HEK293 (cell line): ENCODE measurements around the gene MTCH2.

Source experiments
- CTCF ChIA-PET: fragments of 350-600 bp; formaldehyde crosslinking; extraction: SDS; loops from one replicate; lab custom pipeline; 2021; ENCODE audit warnings: antibody characterized with exemption; lab: Yijun Ruan, JAX
- POLR2A ChIA-PET: fragments of 300-600 bp; formaldehyde crosslinking; extraction: SDS; loops from one replicate; lab custom pipeline; 2020; ENCODE audit warnings: antibody characterized with exemption, inconsistent platforms; lab: Yijun Ruan, JAX
- H3K27ac ChIP-seq: fragments of 200-500 bp; sonication (Bioruptor generic); 2 replicates; pipeline ENCODE4 v1.5.1; 2014; ENCODE audit warnings: low read depth, low read length, control low read depth, inconsistent platforms; ENCODE audit errors: extremely low read depth
- H3K36me3 ChIP-seq, 2 experiments: fragments of 200-500 bp in 1 of 2; sonication (Bioruptor generic) in 1 of 2; 1 replicate in 1 of 2; 2 replicates in 1 of 2; pipeline ENCODE4 v1.5.1; 2014 to 2017; ENCODE audit warnings: inconsistent platforms in 2 of 2, low read length in 2 of 2; ENCODE audit not compliant: control insufficient read depth in 2 of 2, insufficient read depth in 1 of 2
- H3K4me1 ChIP-seq: fragments of 200-500 bp; sonication (Bioruptor generic); 2 replicates; pipeline ENCODE4 v1.5.1; 2014; ENCODE audit warnings: mild to moderate bottlenecking, low read length, inconsistent platforms; ENCODE audit not compliant: control insufficient read depth, insufficient read depth
- H3K4me3 ChIP-seq: 2 replicates; pipeline ENCODE4 v1.5.1; 2011; ENCODE audit warnings: low read depth, mild to moderate bottlenecking, control low read depth, low read length, moderate library complexity
- H3K9me3 ChIP-seq: fragments of 200-500 bp; sonication (Bioruptor generic); 2 replicates; pipeline ENCODE4 v1.5.1; 2014; ENCODE audit warnings: low read depth, low read length, inconsistent platforms; ENCODE audit not compliant: control insufficient read depth, insufficient read depth
- HOXA7 ChIP-seq: sonication (generic); formaldehyde crosslinking; IDR thresholded peaks from 2 replicates; pipeline ENCODE4 v1.8.1; 2022; ENCODE audit warnings: missing genetic modification reagents, borderline replicate concordance
- PRDM1 ChIP-seq: fragments of 450-650 bp; formaldehyde crosslinking; IDR thresholded peaks from 2 replicates; pipeline ENCODE4; 2016; ENCODE audit warnings: missing biosample characterization, missing genetic modification characterization
- SCRT2 ChIP-seq: fragments of 450-650 bp; formaldehyde crosslinking; IDR thresholded peaks from 2 replicates; pipeline ENCODE4 v1.5.1; 2016; ENCODE audit warnings: missing biosample characterization, missing genetic modification characterization
- ZEB2 ChIP-seq: fragments of 450-650 bp; formaldehyde crosslinking; IDR thresholded peaks from 2 replicates; pipeline ENCODE4 v1.5.1; 2016; ENCODE audit warnings: missing biosample characterization, missing genetic modification characterization
- ZFP69B ChIP-seq: fragments of 450-650 bp; formaldehyde crosslinking; IDR thresholded peaks from 2 replicates; pipeline ENCODE4 v1.5.1; 2016; ENCODE audit warnings: missing biosample characterization, missing genetic modification characterization
- ZNF169 ChIP-seq: fragments of 450-650 bp; formaldehyde crosslinking; IDR thresholded peaks from 2 replicates; pipeline ENCODE4 v1.5.1; 2016; ENCODE audit warnings: missing biosample characterization, missing genetic modification characterization
- ZNF2 ChIP-seq: fragments of 450-650 bp; formaldehyde crosslinking; IDR thresholded peaks from 2 replicates; pipeline ENCODE4 v1.5.1; 2016; ENCODE audit warnings: missing biosample characterization, missing genetic modification characterization
- ZNF211 ChIP-seq: fragments of 450-650 bp; formaldehyde crosslinking; IDR thresholded peaks from 2 replicates; pipeline ENCODE4 v1.5.1; 2016; ENCODE audit warnings: low read depth, missing biosample characterization, missing genetic modification characterization
- ZNF248 ChIP-seq: fragments of 450-650 bp; formaldehyde crosslinking; IDR thresholded peaks from 2 replicates; pipeline ENCODE4 v1.5.1; 2017; ENCODE audit warnings: missing biosample characterization, missing genetic modification characterization
- ZNF366 ChIP-seq: fragments of 450-650 bp; formaldehyde crosslinking; conservative IDR thresholded peaks from 2 replicates; pipeline ENCODE4 v1.5.1; 2016; ENCODE audit warnings: missing biosample characterization, missing genetic modification characterization
- ZNF404 ChIP-seq: fragments of 450-650 bp; formaldehyde crosslinking; IDR thresholded peaks from 2 replicates; pipeline ENCODE4 v1.5.1; 2017; ENCODE audit warnings: missing biosample characterization, missing genetic modification characterization
- ZNF555 ChIP-seq: fragments of 450-650 bp; formaldehyde crosslinking; conservative IDR thresholded peaks from 2 replicates; pipeline ENCODE4 v1.5.1; 2017; ENCODE audit warnings: missing biosample characterization, mild to moderate bottlenecking, missing genetic modification characterization, inconsistent platforms
- ZNF571 ChIP-seq: fragments of 450-650 bp; formaldehyde crosslinking; IDR thresholded peaks from 2 replicates; pipeline ENCODE4 v1.5.0; 2017; ENCODE audit warnings: missing biosample characterization, missing genetic modification characterization
- ZNF654 ChIP-seq: fragments of 450-650 bp; formaldehyde crosslinking; IDR thresholded peaks from 2 replicates; pipeline ENCODE4 v1.5.1; 2016; ENCODE audit warnings: low read depth, missing biosample characterization, missing genetic modification characterization
- ZNF670 ChIP-seq: fragments of 450-650 bp; formaldehyde crosslinking; IDR thresholded peaks from 2 replicates; pipeline ENCODE4 v1.5.1; 2016; ENCODE audit warnings: missing biosample characterization, missing genetic modification characterization, low read depth
- ZNF747 ChIP-seq: fragments of 450-650 bp; formaldehyde crosslinking; IDR thresholded peaks from 2 replicates; pipeline ENCODE4 v1.5.1; 2016; ENCODE audit warnings: missing biosample characterization, missing genetic modification characterization
- ZSCAN30 ChIP-seq: fragments of 450-650 bp; IDR thresholded peaks from 2 replicates; pipeline ENCODE4 v1.5.1; 2018; ENCODE audit warnings: missing biosample characterization, mild to moderate bottlenecking, missing genetic modification characterization, moderate library complexity
- TF ChIP-seq, protein P1 (sequence below): fragments of 450-650 bp; formaldehyde crosslinking; IDR thresholded peaks from 2 replicates; pipeline ENCODE4 v1.5.1; 2016; ENCODE audit warnings: missing biosample characterization, missing genetic modification characterization
- TF ChIP-seq, protein P2 (sequence below): fragments of 450-650 bp; formaldehyde crosslinking; IDR thresholded peaks from 2 replicates; pipeline ENCODE4 v1.5.1; 2017; ENCODE audit warnings: missing biosample characterization, missing genetic modification characterization
- TF ChIP-seq, protein P3 (sequence below): fragments of 450-650 bp; formaldehyde crosslinking; IDR thresholded peaks from 2 replicates; pipeline ENCODE4 v1.5.1; 2016; ENCODE audit warnings: missing biosample characterization, missing genetic modification characterization, low read depth
- TF ChIP-seq, protein P4 (sequence below): fragments of 450-650 bp; formaldehyde crosslinking; IDR thresholded peaks from 2 replicates; pipeline ENCODE4 v1.5.0; 2017; ENCODE audit warnings: missing biosample characterization, missing genetic modification characterization, borderline replicate concordance

The MTCH2 gene

DNA sequence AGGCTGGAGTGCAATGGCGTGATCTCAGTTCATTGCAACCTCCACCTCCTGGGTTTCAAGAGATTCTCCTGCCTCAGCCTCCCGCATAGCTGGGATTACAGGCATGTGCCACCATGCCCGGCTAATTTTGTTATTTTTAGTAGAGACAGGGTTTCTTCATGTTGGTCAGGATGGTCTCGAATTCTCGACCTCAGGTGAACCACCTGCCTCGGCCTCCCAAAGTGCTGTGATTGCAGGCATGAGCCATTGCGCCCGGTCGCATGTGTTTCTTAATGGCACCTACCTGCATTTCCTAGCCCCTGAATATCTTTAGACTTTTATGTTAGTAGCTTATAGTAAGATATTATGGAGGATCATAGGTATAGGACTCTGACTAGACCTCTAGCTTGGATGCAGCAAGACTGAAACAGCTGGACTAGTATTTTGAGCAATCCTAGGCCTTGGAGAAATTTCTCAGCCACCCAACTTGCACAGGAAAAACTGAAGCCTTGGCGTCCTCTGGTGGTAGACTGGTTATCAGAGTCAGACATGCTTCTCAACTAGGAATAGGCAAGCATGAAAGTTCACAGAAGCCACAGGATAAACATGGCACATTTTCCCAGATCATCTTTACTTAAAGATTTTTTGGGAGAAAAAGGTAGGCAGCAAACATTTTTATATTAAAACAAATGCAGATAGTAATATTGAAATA lies 25.5 kb downstream of the MTCH2 start:
- ChIA-PET POLR2A (no interaction called here), CTCF (interaction anchor here (0.6 to 2.5 kb wide), 10 partner anchors 9 to 357 kb away, joined by 3 to 18 read pairs (median 5); partner anchors contain the start of gene C1QTNF4)
- Histone ChIP-seq H3K36me3 (peaks cover 6 to 52% of the 10 kb centered on the region in 2 experiments), H3K4me1 (no peaks in the 10 kb centered on the region), H3K4me3 (no peak overlapping the region), H3K9me3 (no peaks in the 10 kb centered on the region), H3K27ac (no peak overlapping the region)
- TF ChIP-seq ZSCAN30 (0 out of 2 replicates have a peak, but pooled peaks have one; percentile 19), ZNF169 (tag by site-specific recombination) (no peak), ZNF571 (tag by site-specific recombination) (no peak), ZNF654 (tag by site-specific recombination) (peak; percentile 73), ZNF404 (tag by site-specific recombination) (no peak)
- TF ChIP-seq, protein P1, sequence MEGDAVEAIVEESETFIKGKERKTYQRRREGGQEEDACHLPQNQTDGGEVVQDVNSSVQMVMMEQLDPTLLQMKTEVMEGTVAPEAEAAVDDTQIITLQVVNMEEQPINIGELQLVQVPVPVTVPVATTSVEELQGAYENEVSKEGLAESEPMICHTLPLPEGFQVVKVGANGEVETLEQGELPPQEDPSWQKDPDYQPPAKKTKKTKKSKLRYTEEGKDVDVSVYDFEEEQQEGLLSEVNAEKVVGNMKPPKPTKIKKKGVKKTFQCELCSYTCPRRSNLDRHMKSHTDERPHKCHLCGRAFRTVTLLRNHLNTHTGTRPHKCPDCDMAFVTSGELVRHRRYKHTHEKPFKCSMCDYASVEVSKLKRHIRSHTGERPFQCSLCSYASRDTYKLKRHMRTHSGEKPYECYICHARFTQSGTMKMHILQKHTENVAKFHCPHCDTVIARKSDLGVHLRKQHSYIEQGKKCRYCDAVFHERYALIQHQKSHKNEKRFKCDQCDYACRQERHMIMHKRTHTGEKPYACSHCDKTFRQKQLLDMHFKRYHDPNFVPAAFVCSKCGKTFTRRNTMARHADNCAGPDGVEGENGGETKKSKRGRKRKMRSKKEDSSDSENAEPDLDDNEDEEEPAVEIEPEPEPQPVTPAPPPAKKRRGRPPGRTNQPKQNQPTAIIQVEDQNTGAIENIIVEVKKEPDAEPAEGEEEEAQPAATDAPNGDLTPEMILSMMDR (tag by site-specific recombination), result peak; percentile 62; the same call in 1 of the 2 replicates

DNA sequence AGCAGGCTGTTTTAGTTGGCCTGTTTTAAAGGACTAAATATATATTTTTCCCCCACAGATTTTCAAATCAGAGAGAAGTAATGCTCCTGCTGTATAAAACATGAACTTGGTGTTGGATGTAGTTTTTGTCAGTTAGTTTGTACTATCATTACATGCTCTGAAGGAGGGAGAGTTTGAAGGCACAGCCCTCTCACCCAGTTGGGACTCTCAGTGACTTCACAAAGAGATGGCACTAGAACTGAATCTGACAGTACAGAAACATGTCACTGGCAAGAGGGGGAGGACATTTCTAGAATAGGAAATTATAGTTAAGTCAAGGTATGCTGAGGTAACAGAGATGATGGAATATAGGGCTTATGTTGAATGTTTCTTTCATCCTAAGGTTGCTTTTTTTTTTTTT lies 27.1 kb downstream of the MTCH2 start:
- Histone ChIP-seq H3K36me3 (peaks cover under 1 to 48% of the 10 kb centered on the region in 2 experiments), H3K4me3 (no peak overlapping the region), H3K27ac (no peak overlapping the region), H3K4me1 (no peaks in the 10 kb centered on the region), H3K9me3 (no peaks in the 10 kb centered on the region)
- CTCF ChIA-PET, result interaction anchor here (0.7 to 2.5 kb wide), 2 partner anchors 239 to 241 kb away, joined by 3 to 18 read pairs; no protein-coding TSS in a partner anchor
- TF ChIP-seq ZFP69B (tag by site-specific recombination) (no peak), ZNF366 (tag by site-specific recombination) (no peak), ZNF248 (tag by site-specific recombination) (no peak), ZNF2 (tag by site-specific recombination) (no peak), ZNF747 (tag by site-specific recombination) (no peak), ZNF670 (no peak), SCRT2 (tag by site-specific recombination) (no peak), HOXA7 (CRISPR knock-in tag) (no peak), PRDM1 (no peak), ZNF211 (tag by site-specific recombination) (no peak), ZNF555 (tag by site-specific recombination) (no peak), ZEB2 (tag by site-specific recombination) (no peak)
- TF ChIP-seq, protein P2, sequence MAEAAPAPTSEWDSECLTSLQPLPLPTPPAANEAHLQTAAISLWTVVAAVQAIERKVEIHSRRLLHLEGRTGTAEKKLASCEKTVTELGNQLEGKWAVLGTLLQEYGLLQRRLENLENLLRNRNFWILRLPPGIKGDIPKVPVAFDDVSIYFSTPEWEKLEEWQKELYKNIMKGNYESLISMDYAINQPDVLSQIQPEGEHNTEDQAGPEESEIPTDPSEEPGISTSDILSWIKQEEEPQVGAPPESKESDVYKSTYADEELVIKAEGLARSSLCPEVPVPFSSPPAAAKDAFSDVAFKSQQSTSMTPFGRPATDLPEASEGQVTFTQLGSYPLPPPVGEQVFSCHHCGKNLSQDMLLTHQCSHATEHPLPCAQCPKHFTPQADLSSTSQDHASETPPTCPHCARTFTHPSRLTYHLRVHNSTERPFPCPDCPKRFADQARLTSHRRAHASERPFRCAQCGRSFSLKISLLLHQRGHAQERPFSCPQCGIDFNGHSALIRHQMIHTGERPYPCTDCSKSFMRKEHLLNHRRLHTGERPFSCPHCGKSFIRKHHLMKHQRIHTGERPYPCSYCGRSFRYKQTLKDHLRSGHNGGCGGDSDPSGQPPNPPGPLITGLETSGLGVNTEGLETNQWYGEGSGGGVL (tag by site-specific recombination), result no peak
- TF ChIP-seq, protein P3, sequence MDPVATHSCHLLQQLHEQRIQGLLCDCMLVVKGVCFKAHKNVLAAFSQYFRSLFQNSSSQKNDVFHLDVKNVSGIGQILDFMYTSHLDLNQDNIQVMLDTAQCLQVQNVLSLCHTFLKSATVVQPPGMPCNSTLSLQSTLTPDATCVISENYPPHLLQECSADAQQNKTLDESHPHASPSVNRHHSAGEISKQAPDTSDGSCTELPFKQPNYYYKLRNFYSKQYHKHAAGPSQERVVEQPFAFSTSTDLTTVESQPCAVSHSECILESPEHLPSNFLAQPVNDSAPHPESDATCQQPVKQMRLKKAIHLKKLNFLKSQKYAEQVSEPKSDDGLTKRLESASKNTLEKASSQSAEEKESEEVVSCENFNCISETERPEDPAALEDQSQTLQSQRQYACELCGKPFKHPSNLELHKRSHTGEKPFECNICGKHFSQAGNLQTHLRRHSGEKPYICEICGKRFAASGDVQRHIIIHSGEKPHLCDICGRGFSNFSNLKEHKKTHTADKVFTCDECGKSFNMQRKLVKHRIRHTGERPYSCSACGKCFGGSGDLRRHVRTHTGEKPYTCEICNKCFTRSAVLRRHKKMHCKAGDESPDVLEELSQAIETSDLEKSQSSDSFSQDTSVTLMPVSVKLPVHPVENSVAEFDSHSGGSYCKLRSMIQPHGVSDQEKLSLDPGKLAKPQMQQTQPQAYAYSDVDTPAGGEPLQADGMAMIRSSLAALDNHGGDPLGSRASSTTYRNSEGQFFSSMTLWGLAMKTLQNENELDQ (tag by site-specific recombination), result no peak
- TF ChIP-seq, protein P4, sequence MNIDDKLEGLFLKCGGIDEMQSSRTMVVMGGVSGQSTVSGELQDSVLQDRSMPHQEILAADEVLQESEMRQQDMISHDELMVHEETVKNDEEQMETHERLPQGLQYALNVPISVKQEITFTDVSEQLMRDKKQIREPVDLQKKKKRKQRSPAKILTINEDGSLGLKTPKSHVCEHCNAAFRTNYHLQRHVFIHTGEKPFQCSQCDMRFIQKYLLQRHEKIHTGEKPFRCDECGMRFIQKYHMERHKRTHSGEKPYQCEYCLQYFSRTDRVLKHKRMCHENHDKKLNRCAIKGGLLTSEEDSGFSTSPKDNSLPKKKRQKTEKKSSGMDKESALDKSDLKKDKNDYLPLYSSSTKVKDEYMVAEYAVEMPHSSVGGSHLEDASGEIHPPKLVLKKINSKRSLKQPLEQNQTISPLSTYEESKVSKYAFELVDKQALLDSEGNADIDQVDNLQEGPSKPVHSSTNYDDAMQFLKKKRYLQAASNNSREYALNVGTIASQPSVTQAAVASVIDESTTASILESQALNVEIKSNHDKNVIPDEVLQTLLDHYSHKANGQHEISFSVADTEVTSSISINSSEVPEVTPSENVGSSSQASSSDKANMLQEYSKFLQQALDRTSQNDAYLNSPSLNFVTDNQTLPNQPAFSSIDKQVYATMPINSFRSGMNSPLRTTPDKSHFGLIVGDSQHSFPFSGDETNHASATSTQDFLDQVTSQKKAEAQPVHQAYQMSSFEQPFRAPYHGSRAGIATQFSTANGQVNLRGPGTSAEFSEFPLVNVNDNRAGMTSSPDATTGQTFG, result no peak
- POLR2A ChIA-PET, result interaction anchor here (0.8 kb wide), 1 partner anchor 73 kb away, joined by 4 read pairs; no protein-coding TSS in a partner anchor
